WTC11 (cell line): Measurements from ENCODE around the gene RPL37A. TPM values are rescaled to one million over a fixed set of nuclear protein-coding genes. Genes with fewer than 3 reads are reported as not detected.

Experiments used
- ATAC-seq: fragments of 200-7000 bp; cut with Tn5 transposase; 2 replicates; pipeline ENCODE4 v1.10.0; 2021; ENCODE audit warnings: mild to moderate bottlenecking, moderate library complexity
- CTCF ChIA-PET: fragments of 300-600 bp; sonication (Branson Sonifier 250); formaldehyde crosslinking; loops from one replicate; lab custom pipeline; 2021; ENCODE audit warnings: antibody characterized with exemption; lab: Charles Lee
- POLR2A ChIA-PET: fragments of 350-600 bp; sonication (Branson Sonifier 250); formaldehyde crosslinking; loops from one replicate; lab custom pipeline; 2021; ENCODE audit warnings: antibody characterized with exemption; lab: Charles Lee
- DNase-seq: peaks from one replicate; pipeline ENCODE4 v3.0.0; 2021; ENCODE audit warnings: low spot score
- H3K27ac Mint-ChIP-seq: 2 replicates; pipeline ENCODE4 v1.8.0; 2021; ENCODE audit warnings: mixed read lengths
- H3K27me3 Mint-ChIP-seq: 2 replicates; pipeline ENCODE4 v1.8.0; 2021; ENCODE audit warnings: low read depth, mild to moderate bottlenecking, moderate library complexity, mixed read lengths
- H3K36me3 Mint-ChIP-seq: 2 replicates; pipeline ENCODE4 v1.8.0; 2021; ENCODE audit warnings: mixed read lengths
- H3K4me1 Mint-ChIP-seq: 2 replicates; pipeline ENCODE4 v1.8.0; 2022; ENCODE audit warnings: mixed read lengths
- H3K4me3 Mint-ChIP-seq: 2 replicates; pipeline ENCODE4 v1.8.0; 2021; ENCODE audit warnings: mild to moderate bottlenecking, moderate library complexity, mixed read lengths
- H3K9me3 Mint-ChIP-seq: 2 replicates; pipeline ENCODE4 v1.8.0; 2021; ENCODE audit warnings: mixed read lengths
- ATF1 ChIP-seq: sonication (generic); formaldehyde crosslinking; IDR thresholded peaks from 2 replicates; pipeline ENCODE4 v1.8.1; 2023; ENCODE audit warnings: mild to moderate bottlenecking, moderate library complexity, missing genetic modification reagents
- ELF4 ChIP-seq: sonication (generic); formaldehyde crosslinking; IDR thresholded peaks from 2 replicates; pipeline ENCODE4 v1.8.1; 2022; ENCODE audit warnings: low read depth, mild to moderate bottlenecking, moderate library complexity, missing genetic modification reagents
- EMX1 ChIP-seq: fragments of 250-450 bp; sonication (Bioruptor Pico); IDR thresholded peaks from 2 replicates; pipeline ENCODE4 v1.8.0; 2021; ENCODE audit warnings: mild to moderate bottlenecking
- JUN ChIP-seq: sonication (generic); formaldehyde crosslinking; IDR thresholded peaks from 2 replicates; pipeline ENCODE4 v1.8.0; 2023; ENCODE audit warnings: mild to moderate bottlenecking, missing genetic modification reagents
- ZNF121 ChIP-seq: sonication (generic); formaldehyde crosslinking; IDR thresholded peaks from 2 replicates; pipeline ENCODE4 v1.8.0; 2023; ENCODE audit warnings: missing genetic modification reagents
- ZNF219 ChIP-seq: sonication (generic); formaldehyde crosslinking; IDR thresholded peaks from 2 replicates; pipeline ENCODE4 v1.8.0; 2023; ENCODE audit warnings: missing genetic modification reagents, mild to moderate bottlenecking, borderline replicate concordance
- ZNF416 ChIP-seq: fragments of 250-450 bp; sonication (Bioruptor Pico); IDR thresholded peaks from 2 replicates; pipeline ENCODE4 v1.9.0; 2021; ENCODE audit warnings: mild to moderate bottlenecking, inconsistent platforms
- total RNA-seq: library from RNA; stranded (reverse); gene quantifications from 3 replicates; pipeline ENCODE4 v1.2.3, GENCODE V29; 2021
- TF ChIP-seq, protein P1 (sequence below): fragments of 250-450 bp; sonication (Bioruptor Pico); IDR thresholded peaks from 2 replicates; pipeline ENCODE4 v1.9.0; 2021; ENCODE audit warnings: mild to moderate bottlenecking
- TF ChIP-seq, protein P2 (sequence below): sonication (generic); formaldehyde crosslinking; IDR thresholded peaks from 2 replicates; pipeline ENCODE4 v1.8.1; 2022; ENCODE audit warnings: mild to moderate bottlenecking, moderate library complexity, missing genetic modification reagents
- TF ChIP-seq, protein P3 (sequence below): fragments of 250-450 bp; sonication (Bioruptor Pico); IDR thresholded peaks from 2 replicates; pipeline ENCODE4 v1.9.0; 2021; ENCODE audit warnings: mild to moderate bottlenecking
- TF ChIP-seq, protein P4 (sequence below): sonication (generic); formaldehyde crosslinking; IDR thresholded peaks from 2 replicates; pipeline ENCODE4 v1.8.1; 2023; ENCODE audit warnings: mild to moderate bottlenecking, missing genetic modification reagents, moderate library complexity
- TF ChIP-seq, protein P5 (sequence below): fragments of 250-450 bp; sonication (Bioruptor Pico); IDR thresholded peaks from 2 replicates; pipeline ENCODE4 v1.9.0; 2021; ENCODE audit warnings: moderate library complexity, mild to moderate bottlenecking, inconsistent platforms, borderline replicate concordance
- TF ChIP-seq, protein P6 (sequence below): fragments of 250-450 bp; sonication (Bioruptor Pico); IDR thresholded peaks from 2 replicates; pipeline ENCODE4 v1.8.0; 2021; ENCODE audit warnings: mild to moderate bottlenecking
- TF ChIP-seq, protein P7 (sequence below): fragments of 250-450 bp; sonication (Bioruptor Pico); conservative IDR thresholded peaks from 2 replicates; pipeline ENCODE4 v1.9.0; 2021; ENCODE audit warnings: mild to moderate bottlenecking

Gene RPL37A
- total RNA-seq, 1 experiment from 2014 or later, result 3,135 TPM

DNA sequence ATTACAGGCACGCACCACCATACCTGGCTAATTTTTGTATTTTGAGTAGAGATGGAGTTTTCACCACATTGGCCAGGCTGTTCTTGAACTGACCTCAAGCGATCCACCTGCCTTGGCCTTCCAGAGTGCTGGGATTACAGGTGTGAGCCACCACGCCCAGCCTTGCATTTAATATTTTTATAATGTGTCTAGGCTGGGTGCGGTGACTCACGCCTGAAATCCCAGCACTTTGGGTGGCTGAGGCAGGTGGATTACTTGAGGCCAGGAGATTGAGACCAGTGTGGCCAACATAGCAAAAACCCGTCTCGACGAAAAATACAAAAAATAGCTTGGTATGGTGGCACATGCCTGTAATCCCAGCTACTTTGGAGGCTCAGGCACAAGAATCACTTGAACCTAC is 3.2 kb downstream of the RPL37A start:
- DNase-seq, result no peak
- ATAC-seq, result no peak
- CTCF ChIA-PET, result no interaction called here
- POLR2A ChIA-PET, result no interaction called here
- Mint-ChIP-seq H3K4me3 (peak overlapping the region; percentile 96), H3K9me3 (no peaks in the 10 kb centered on the region), H3K27ac (no peak overlapping the region), H3K36me3 (peaks cover 77% of the 10 kb centered on the region), H3K4me1 (peaks cover 46% of the 10 kb centered on the region), H3K27me3 (no peaks in the 10 kb centered on the region)
- TF ChIP-seq, protein P1, sequence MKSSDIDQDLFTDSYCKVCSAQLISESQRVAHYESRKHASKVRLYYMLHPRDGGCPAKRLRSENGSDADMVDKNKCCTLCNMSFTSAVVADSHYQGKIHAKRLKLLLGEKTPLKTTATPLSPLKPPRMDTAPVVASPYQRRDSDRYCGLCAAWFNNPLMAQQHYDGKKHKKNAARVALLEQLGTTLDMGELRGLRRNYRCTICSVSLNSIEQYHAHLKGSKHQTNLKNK (CRISPR knock-in tag), result no peak
- TF ChIP-seq ZNF219 (CRISPR knock-in tag) (no peak), EMX1 (CRISPR knock-in tag) (no peak), ZNF121 (CRISPR knock-in tag) (no peak), ATF1 (no peak), ZNF416 (CRISPR knock-in tag) (no peak), JUN (CRISPR knock-in tag) (no peak)
- TF ChIP-seq, protein P2, sequence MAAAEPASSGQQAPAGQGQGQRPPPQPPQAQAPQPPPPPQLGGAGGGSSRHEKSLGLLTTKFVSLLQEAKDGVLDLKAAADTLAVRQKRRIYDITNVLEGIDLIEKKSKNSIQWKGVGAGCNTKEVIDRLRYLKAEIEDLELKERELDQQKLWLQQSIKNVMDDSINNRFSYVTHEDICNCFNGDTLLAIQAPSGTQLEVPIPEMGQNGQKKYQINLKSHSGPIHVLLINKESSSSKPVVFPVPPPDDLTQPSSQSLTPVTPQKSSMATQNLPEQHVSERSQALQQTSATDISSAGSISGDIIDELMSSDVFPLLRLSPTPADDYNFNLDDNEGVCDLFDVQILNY (CRISPR knock-in tag), result no peak
- TF ChIP-seq, protein P3, sequence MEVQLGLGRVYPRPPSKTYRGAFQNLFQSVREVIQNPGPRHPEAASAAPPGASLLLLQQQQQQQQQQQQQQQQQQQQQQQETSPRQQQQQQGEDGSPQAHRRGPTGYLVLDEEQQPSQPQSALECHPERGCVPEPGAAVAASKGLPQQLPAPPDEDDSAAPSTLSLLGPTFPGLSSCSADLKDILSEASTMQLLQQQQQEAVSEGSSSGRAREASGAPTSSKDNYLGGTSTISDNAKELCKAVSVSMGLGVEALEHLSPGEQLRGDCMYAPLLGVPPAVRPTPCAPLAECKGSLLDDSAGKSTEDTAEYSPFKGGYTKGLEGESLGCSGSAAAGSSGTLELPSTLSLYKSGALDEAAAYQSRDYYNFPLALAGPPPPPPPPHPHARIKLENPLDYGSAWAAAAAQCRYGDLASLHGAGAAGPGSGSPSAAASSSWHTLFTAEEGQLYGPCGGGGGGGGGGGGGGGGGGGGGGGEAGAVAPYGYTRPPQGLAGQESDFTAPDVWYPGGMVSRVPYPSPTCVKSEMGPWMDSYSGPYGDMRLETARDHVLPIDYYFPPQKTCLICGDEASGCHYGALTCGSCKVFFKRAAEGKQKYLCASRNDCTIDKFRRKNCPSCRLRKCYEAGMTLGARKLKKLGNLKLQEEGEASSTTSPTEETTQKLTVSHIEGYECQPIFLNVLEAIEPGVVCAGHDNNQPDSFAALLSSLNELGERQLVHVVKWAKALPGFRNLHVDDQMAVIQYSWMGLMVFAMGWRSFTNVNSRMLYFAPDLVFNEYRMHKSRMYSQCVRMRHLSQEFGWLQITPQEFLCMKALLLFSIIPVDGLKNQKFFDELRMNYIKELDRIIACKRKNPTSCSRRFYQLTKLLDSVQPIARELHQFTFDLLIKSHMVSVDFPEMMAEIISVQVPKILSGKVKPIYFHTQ, result no peak
- TF ChIP-seq, protein P4, sequence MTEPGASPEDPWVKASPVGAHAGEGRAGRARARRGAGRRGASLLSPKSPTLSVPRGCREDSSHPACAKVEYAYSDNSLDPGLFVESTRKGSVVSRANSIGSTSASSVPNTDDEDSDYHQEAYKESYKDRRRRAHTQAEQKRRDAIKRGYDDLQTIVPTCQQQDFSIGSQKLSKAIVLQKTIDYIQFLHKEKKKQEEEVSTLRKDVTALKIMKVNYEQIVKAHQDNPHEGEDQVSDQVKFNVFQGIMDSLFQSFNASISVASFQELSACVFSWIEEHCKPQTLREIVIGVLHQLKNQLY, result no peak
- TF ChIP-seq, protein P5, sequence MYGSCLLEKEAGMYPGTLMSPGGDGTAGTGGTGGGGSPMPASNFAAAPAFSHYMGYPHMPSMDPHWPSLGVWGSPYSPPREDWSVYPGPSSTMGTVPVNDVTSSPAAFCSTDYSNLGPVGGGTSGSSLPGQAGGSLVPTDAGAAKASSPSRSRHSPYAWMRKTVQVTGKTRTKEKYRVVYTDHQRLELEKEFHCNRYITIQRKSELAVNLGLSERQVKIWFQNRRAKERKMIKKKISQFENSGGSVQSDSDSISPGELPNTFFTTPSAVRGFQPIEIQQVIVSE (CRISPR knock-in tag), result no peak
- TF ChIP-seq, protein P6, sequence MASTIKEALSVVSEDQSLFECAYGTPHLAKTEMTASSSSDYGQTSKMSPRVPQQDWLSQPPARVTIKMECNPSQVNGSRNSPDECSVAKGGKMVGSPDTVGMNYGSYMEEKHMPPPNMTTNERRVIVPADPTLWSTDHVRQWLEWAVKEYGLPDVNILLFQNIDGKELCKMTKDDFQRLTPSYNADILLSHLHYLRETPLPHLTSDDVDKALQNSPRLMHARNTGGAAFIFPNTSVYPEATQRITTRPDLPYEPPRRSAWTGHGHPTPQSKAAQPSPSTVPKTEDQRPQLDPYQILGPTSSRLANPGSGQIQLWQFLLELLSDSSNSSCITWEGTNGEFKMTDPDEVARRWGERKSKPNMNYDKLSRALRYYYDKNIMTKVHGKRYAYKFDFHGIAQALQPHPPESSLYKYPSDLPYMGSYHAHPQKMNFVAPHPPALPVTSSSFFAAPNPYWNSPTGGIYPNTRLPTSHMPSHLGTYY, result no peak
- TF ChIP-seq, protein P7, sequence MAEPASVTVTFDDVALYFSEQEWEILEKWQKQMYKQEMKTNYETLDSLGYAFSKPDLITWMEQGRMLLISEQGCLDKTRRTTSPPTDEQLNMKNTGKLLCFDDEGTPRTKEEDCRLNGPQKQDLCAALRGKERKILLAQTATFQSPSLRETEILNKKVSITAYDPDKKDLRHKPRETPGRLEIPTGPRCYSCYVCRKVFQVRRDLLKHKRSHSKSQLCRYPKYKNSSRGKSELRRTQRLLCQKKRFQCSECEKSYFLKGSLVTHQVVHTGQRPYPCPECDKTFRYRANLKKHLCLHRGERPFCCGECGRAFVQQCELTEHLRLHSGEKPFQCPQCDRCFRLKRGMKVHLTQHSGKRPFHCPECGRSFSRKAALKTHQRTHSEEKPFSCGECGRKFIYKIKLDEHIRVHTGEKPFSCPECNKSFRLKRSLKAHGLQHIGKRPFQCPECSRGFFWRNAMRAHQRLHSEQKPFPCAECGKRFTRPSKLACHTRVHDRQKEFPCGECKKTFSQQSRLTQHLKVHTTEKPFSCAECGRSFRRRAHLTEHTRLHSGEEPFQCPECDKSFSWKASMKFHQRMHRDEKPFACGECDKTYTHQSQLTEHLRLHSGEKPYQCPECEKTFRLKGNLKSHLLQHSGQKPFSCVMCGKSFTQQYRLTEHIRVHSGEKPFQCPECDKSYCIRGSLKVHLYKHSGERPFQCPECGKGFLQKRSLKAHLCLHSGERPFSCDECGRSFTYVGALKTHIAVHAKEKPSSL (CRISPR knock-in tag), result no peak

DNA sequence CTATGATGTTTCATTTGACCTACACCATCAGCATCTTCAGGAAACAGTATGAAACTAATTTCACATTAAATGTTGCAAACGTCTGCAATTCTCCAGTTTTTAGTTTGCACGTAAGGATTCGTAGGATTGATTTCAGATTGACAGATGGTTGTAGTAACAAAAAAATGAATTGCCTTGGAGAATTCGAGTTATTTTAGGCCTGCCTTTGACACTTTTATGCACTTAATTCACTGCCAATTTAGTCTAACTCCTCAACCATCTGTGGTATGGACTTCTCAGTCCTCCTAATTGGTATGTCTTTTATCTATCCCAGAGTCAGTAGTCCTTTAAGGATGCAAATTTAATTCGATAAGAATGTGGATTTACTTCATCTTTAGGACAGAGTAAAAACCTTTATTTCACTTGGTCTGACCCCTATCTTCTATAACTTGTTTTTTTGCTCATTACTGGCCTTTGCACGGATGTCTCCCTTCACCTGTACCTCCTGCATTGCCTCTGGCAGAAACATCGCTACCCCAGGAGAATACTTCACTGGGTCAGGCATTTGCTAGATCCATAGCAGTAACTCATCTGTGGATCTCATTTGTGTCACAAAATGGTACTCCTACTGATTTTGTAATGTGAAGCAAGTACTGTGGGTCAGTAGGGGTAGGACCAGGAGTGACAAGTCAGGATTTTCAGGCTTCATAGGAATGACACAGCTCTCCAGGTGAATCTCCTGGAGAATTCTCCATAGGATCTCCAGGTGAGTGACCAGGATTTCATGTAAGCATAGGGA is 3.9 kb downstream of the RPL37A start:
- ChIA-PET POLR2A (no interaction called here), CTCF (no interaction called here)
- no peak for DNase-seq
- no peaks in the 10 kb centered on the region for H3K27me3 Mint-ChIP-seq
- TF ChIP-seq, protein P7 (CRISPR knock-in tag), result 0 out of 2 replicates have a peak, but pooled peaks have one; percentile 30
- no peak for TF ChIP-seq ELF4 (CRISPR knock-in tag)
- TF ChIP-seq, all 79 proteins: peak for 1
- Mint-ChIP-seq H3K4me1 (peaks cover 42% of the 10 kb centered on the region), H3K9me3 (no peaks in the 10 kb centered on the region), H3K36me3 (peaks cover 77% of the 10 kb centered on the region), H3K4me3 (peak overlapping the region; percentile 25), H3K27ac (peak overlapping the region; percentile 77)
- no peak for ATAC-seq
